VCaP (cell line): ENCODE results near the gene STEAP3.
A peak's percentile ranks its signal among the peaks of the same experiment; 100 is the strongest.

Experiments
- H3K27ac ChIP-seq: fragments of 450-650 bp; 2 replicates; pipeline ENCODE4 v1.5.1; 2017
- TF ChIP-seq, protein P1 (sequence below): fragments of 450-650 bp; conservative IDR thresholded peaks from 2 replicates; pipeline ENCODE4 v1.5.1; 2017; ENCODE audit warnings: mild to moderate bottlenecking, moderate library complexity

The STEAP3 gene

DNA sequence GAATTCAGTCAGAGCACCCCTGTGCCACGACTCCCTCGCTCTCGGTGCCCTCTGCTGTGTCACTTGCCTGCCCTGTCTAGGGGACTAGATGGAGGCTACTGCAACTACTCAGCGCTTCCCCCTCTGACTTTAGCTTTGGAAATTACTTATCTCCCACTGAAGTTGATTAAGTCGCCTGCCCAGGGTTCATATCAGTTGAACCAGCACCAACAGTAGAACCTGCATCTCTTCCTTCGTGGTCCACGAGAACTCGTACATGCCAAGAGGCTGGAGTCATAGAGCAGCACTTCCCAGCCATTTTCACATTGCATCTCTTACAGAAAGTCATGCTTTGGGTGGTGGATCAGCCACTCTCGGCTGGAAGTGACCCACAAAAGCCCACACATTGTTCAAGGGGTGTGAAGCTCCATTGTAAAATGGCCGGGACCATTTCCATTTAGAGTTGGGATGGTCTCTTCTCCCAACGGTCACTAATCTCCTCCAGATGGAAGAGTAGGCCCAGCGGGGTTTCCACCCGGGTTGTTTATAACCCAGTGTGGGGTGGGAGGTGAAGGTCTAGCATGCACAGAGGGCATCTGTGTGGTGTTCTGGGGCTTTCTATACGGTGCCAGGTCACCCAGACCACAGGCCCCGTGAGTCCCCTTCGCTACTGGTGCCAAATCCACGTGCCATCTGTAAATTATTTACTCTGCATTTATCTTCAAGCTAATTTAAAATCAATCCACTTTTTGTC is 38.0 kb downstream of the STEAP3 start:
- TF ChIP-seq, protein P1, sequence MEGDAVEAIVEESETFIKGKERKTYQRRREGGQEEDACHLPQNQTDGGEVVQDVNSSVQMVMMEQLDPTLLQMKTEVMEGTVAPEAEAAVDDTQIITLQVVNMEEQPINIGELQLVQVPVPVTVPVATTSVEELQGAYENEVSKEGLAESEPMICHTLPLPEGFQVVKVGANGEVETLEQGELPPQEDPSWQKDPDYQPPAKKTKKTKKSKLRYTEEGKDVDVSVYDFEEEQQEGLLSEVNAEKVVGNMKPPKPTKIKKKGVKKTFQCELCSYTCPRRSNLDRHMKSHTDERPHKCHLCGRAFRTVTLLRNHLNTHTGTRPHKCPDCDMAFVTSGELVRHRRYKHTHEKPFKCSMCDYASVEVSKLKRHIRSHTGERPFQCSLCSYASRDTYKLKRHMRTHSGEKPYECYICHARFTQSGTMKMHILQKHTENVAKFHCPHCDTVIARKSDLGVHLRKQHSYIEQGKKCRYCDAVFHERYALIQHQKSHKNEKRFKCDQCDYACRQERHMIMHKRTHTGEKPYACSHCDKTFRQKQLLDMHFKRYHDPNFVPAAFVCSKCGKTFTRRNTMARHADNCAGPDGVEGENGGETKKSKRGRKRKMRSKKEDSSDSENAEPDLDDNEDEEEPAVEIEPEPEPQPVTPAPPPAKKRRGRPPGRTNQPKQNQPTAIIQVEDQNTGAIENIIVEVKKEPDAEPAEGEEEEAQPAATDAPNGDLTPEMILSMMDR = no peak
- no peak overlapping the region for H3K27ac ChIP-seq

DNA sequence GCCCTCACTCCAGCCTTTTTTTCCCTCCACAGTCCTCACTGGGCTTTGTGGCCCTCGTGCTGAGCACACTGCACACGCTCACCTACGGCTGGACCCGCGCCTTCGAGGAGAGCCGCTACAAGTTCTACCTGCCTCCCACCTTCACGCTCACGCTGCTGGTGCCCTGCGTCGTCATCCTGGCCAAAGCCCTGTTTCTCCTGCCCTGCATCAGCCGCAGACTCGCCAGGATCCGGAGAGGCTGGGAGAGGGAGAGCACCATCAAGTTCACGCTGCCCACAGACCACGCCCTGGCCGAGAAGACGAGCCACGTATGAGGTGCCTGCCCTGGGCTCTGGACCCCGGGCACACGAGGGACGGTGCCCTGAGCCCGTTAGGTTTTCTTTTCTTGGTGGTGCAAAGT is 39.4 kb downstream of the STEAP3 start:
- H3K27ac ChIP-seq = no peak overlapping the region
- TF ChIP-seq, protein P1 = no peak

DNA sequence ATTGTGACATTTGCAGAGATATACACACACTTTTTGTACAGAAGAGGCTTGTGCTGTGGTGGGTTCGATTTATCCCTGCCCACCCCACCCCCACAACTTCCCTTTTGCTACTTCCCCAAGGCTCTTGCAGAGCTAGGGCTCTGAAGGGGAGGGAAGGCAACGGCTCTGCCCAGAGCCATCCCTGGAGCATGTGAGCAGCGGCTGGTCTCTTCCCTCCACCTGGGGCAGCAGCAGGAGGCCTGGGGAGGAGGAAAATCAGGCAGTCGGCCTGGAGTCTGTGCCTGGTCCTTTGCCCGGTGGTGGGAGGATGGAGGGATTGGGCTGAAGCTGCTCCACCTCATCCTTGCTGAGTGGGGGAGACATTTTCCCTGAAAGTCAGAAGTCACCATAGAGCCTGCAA is 40.0 kb downstream of the STEAP3 start:
- H3K27ac ChIP-seq = no peak overlapping the region
- TF ChIP-seq, protein P1 = no peak

DNA sequence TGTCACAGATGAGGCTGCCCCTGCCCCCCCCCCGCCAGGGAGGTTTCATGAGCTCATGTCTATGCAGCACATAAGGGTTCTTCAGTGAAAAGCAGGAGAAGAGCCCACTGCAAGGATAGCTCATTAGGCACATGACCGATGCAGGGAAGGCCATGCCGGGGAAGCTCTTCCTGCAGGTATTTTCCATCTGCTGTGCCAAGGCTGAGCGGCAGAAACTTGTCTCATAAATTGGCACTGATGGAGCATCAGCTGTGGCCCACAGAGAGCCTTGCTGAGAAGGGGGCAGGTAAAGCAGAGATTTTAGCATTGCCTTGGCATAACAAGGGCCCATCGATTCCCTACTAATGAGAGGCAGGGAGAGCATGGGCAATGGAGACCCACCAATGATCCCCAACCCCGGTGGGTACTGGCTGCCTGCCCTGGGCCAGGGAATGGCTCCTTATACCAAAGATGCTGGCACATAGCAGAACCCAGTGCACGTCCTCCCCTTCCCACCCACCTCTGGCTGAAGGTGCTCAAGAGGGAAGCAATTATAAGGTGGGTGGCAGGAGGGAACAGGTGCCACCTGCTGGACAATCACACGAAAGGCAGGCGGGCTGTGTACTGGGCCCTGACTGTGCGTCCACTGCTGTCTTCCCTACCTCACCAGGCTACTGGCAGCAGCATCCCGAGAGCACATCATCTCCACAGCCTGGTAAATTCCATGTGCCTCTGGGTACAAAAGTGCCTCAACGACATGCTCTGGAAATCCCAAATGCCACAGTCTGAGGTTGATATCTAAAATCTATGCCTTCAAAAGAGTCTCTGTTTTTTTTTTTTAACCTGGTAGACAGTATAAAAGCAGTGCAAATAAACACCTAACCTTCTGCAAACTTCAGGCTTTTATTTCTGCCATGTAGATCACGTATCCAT is 41.4 kb downstream of the STEAP3 start:
- no peak overlapping the region for H3K27ac ChIP-seq
- TF ChIP-seq, protein P1 = peak; percentile 93

DNA sequence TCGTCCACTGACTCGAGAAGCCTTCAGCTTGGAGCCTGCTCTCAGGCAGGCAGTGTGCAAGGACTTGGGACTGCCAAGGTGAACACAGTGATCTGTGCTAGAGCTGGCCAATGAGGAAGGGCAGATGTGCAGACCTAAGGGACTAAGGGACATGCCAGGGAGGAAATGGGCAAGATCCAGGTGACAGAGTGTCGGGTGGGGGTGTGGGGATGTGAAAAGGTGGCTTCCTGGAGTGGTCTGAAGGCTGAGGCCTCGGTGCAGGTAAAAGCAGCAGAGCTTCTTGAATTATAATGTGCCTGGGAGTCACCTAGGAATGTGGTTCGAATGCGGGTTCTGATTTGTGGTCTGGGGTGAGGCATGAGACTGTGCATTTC is 42.0 kb downstream of the STEAP3 start:
- TF ChIP-seq, protein P1 = no peak

DNA sequence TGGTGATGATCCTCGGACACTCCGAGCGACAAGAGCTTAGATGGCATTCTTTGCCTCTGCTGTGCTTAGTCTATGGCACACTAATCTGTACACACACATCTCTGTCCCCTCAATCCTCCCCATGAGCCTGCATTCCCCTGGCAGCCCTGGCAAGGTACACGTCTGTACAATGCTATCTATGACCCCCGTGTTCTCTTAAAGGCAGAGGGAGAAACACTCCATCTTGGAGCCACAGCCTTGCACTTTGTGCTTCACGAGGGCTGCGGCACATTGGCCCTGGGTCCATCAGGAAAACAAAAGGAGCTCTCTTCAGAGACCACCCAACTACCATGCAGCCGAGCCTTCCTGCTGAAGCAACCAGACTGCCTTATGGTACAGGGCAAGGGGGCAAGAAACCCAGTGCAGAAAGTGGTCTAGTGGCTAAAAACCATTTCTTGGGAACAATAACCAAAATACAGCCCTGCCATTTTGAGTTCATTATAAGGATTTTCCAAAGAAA is 42.5 kb downstream of the STEAP3 start:
- no peak overlapping the region for H3K27ac ChIP-seq
- TF ChIP-seq, protein P1 = no peak

More for the DNA sequence above, 42.0 kb downstream of the STEAP3 start:
- no peak overlapping the region for H3K27ac ChIP-seq

DNA sequence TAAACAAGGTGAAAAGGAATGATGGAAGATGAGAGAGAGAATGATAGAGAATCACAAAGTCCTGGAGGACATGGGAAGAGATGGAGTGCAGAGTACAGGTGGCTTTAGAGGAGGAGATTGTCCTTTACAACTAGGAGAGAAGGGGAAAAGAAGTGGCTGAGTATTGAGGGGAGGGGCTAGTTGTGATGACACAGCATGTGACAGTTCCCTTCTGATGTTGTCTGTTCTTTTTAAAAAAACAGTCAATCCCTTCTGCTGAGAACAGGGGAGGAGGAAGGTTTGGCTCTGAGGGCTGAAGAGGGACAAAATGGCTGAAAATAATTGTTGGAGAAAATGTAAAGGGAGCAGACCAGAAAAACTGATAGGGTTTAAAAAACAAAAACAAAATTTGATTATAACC is 44.0 kb downstream of the STEAP3 start:
- H3K27ac ChIP-seq = no peak overlapping the region
- TF ChIP-seq, protein P1 = no peak
